Trophoblast cell (in vitro differentiated cells and primary cell): ENCODE measurements around the gene TEX10.

Source experiments
- DNase-seq, 2 donors: peaks; one replicate each; pipeline ENCODE4 v3.0.0-alpha.2; 2016
- H2AFZ ChIP-seq: 2 replicates; pipeline ENCODE4 v1.6.1; 2013; ENCODE audit warnings: low read length, moderate library complexity, mild to moderate bottlenecking; ENCODE audit not compliant: insufficient read depth, poor library complexity
- H2AK5ac ChIP-seq: 2 replicates; pipeline ENCODE4 v1.6.1; 2013; ENCODE audit warnings: mild to moderate bottlenecking, low read length
- H2BK120ac ChIP-seq: 2 replicates; pipeline ENCODE4 v1.6.1; 2013; ENCODE audit warnings: low read length, mild to moderate bottlenecking, moderate library complexity; ENCODE audit not compliant: insufficient read depth, poor library complexity
- H2BK12ac ChIP-seq: 2 replicates; pipeline ENCODE4 v1.6.1; 2013; ENCODE audit warnings: mild to moderate bottlenecking, low read length, moderate library complexity
- H2BK5ac ChIP-seq: 2 replicates; pipeline ENCODE4 v1.6.1; 2013; ENCODE audit warnings: low read length, low read depth, moderate library complexity, mild to moderate bottlenecking; ENCODE audit not compliant: poor library complexity
- H3K14ac ChIP-seq: 2 replicates; pipeline ENCODE4 v1.6.1; 2013; ENCODE audit warnings: mild to moderate bottlenecking, low read length
- H3K18ac ChIP-seq: 2 replicates; pipeline ENCODE4 v1.6.1; 2013; ENCODE audit warnings: mild to moderate bottlenecking, low read length
- H3K23ac ChIP-seq: 2 replicates; pipeline ENCODE4 v1.6.1; 2013; ENCODE audit warnings: low read length
- H3K27ac ChIP-seq: 2 replicates; pipeline ENCODE4 v1.5.1; 2013; ENCODE audit warnings: low read depth, mild to moderate bottlenecking, inconsistent platforms, low read length, moderate library complexity
- H3K27me3 ChIP-seq: 2 replicates; pipeline ENCODE4 v1.6.1; 2013; ENCODE audit warnings: inconsistent platforms, mild to moderate bottlenecking, low read length, moderate library complexity; ENCODE audit not compliant: insufficient read depth
- H3K36me3 ChIP-seq, 2 experiments: 1 replicate in 1 of 2; 2 replicates in 1 of 2; pipeline ENCODE4 v1.6.1; 2013; ENCODE audit warnings: low read length in 2 of 2, mild to moderate bottlenecking in 2 of 2, moderate library complexity in 1 of 2; ENCODE audit not compliant: insufficient read depth in 2 of 2, control insufficient read depth in 1 of 2
- H3K4ac ChIP-seq: 2 replicates; pipeline ENCODE4 v1.6.1; 2013; ENCODE audit warnings: low read depth, mild to moderate bottlenecking, low read length, moderate library complexity
- H3K4me1 ChIP-seq, 2 experiments: 1 replicate in 1 of 2; 2 replicates in 1 of 2; pipeline ENCODE4 v1.6.1; 2013; ENCODE audit warnings: low read length in 2 of 2, mild to moderate bottlenecking in 2 of 2, moderate library complexity in 1 of 2; ENCODE audit not compliant: insufficient read depth in 2 of 2, control insufficient read depth in 1 of 2
- H3K4me2 ChIP-seq: 2 replicates; pipeline ENCODE4 v1.6.1; 2013; ENCODE audit warnings: inconsistent platforms, mild to moderate bottlenecking, low read length, moderate library complexity
- H3K4me3 ChIP-seq: 2 replicates; pipeline ENCODE4 v1.5.1; 2013; ENCODE audit warnings: mild to moderate bottlenecking, low read depth, low read length, inconsistent platforms
- H3K79me1 ChIP-seq: one replicate; pipeline ENCODE4 v1.6.1; 2013; ENCODE audit warnings: low read length
- H3K79me2 ChIP-seq: 2 replicates; pipeline ENCODE4 v1.6.1; 2013; ENCODE audit warnings: low read length, mild to moderate bottlenecking; ENCODE audit not compliant: control insufficient read depth, insufficient read depth, poor library complexity
- H3K9ac ChIP-seq: 2 replicates; pipeline ENCODE4 v1.6.1; 2013; ENCODE audit warnings: mild to moderate bottlenecking, low read length
- H3K9me3 ChIP-seq: 2 replicates; pipeline ENCODE4 v1.6.1; 2013; ENCODE audit warnings: low read depth, mild to moderate bottlenecking, control low read depth, inconsistent platforms, low read length; ENCODE audit not compliant: insufficient read depth
- H4K12ac ChIP-seq: 2 replicates; pipeline ENCODE4 v1.6.1; 2013; ENCODE audit warnings: low read depth, mild to moderate bottlenecking, low read length, moderate library complexity
- H4K8ac ChIP-seq: 2 replicates; pipeline ENCODE4 v1.6.1; 2013; ENCODE audit warnings: low read depth, mild to moderate bottlenecking, low read length, moderate library complexity
- H4K91ac ChIP-seq: one replicate; pipeline ENCODE4 v1.6.1; 2013; ENCODE audit warnings: low read depth, mild to moderate bottlenecking, low read length, moderate library complexity
- WGBS: extraction: QIAGEN DNeasy Blood & Tissue Kit; methylation state at CpG from one replicate; pipeline ENCODE4 v1.1.7; 2013; ENCODE audit warnings: missing lambda C conversion rate; ENCODE audit not compliant: insufficient read length, insufficient coverage; ENCODE audit errors: extremely low coverage; 5-methylcytosine and 5-hydroxymethylcytosine counted together

TEX10 gene

GRCh38 chr9:100351508-100351907, 1.2 kb downstream of the TEX10 start:
- no peak overlapping the region for H2AK5ac ChIP-seq
- no peak overlapping the region for H3K27ac ChIP-seq
- H2BK12ac ChIP-seq: no peak overlapping the region
- peaks cover 2 to 4% of the 10 kb centered on the region in 2 experiments for H3K4me1 ChIP-seq
- no peak overlapping the region for H2BK120ac ChIP-seq
- no peaks in the 10 kb centered on the region for H3K9me3 ChIP-seq
- no peak overlapping the region for H3K18ac ChIP-seq
- no peak overlapping the region for H4K91ac ChIP-seq
- no peak overlapping the region for H3K23ac ChIP-seq
- no CpG with 5 or more reads among the region's 5 CpGs for WGBS
- H3K79me2 ChIP-seq: peaks cover 11% of the 10 kb centered on the region
- H3K4me3 ChIP-seq: peak overlapping the region; percentile 28
- H3K9ac ChIP-seq: peak overlapping the region; percentile 98
- H3K4ac ChIP-seq: peak overlapping the region; percentile 77
- H2BK5ac ChIP-seq: no peak overlapping the region
- no peak overlapping the region for H4K8ac ChIP-seq
- H2AFZ ChIP-seq: no peak overlapping the region
- H3K79me1 ChIP-seq: peaks cover 9% of the 10 kb centered on the region
- peaks cover 0 to 3% of the 10 kb centered on the region in 2 experiments for H3K36me3 ChIP-seq
- H3K4me2 ChIP-seq: peak overlapping the region; percentile 89
- no peaks in the 10 kb centered on the region for H3K27me3 ChIP-seq
- no peak for DNase-seq
- no peak overlapping the region for H4K12ac ChIP-seq
- H3K14ac ChIP-seq: no peak overlapping the region

- no peak overlapping the region for H3K4me3 ChIP-seq
- no peak overlapping the region for H4K12ac ChIP-seq
- H4K8ac ChIP-seq: no peak overlapping the region
- no peak overlapping the region for H3K9ac ChIP-seq
- H2AK5ac ChIP-seq: no peak overlapping the region
- H3K14ac ChIP-seq: no peak overlapping the region
- no peak for DNase-seq
- H3K36me3 ChIP-seq: peaks cover 0 to 5% of the 10 kb centered on the region in 2 experiments
- no peak overlapping the region for H2AFZ ChIP-seq
- no peak overlapping the region for H4K91ac ChIP-seq
- no peak overlapping the region for H2BK120ac ChIP-seq
- no peak overlapping the region for H2BK12ac ChIP-seq
- peak overlapping the region; percentile 76 for H3K4ac ChIP-seq
- peaks cover 9% of the 10 kb centered on the region for H3K79me1 ChIP-seq
- H3K23ac ChIP-seq: no peak overlapping the region
- H3K27me3 ChIP-seq: no peaks in the 10 kb centered on the region
- H3K79me2 ChIP-seq: peaks cover 11% of the 10 kb centered on the region
- H2BK5ac ChIP-seq: no peak overlapping the region
- no peak overlapping the region for H3K18ac ChIP-seq
- H3K4me2 ChIP-seq: no peak overlapping the region
- H3K9me3 ChIP-seq: no peaks in the 10 kb centered on the region
- H3K4me1 ChIP-seq: peaks cover 2 to 4% of the 10 kb centered on the region in 2 experiments
- WGBS: no CpG with 5 or more reads among the region's 1 CpG
- H3K27ac ChIP-seq: no peak overlapping the region
Observed at GRCh38 chr9:100350188-100350587, 2.6 kb downstream of the TEX10 start.

GRCh38 chr9:100346836-100347235, 5.9 kb downstream of the TEX10 start:
- H2BK12ac ChIP-seq: no peak overlapping the region
- H3K4me3 ChIP-seq: no peak overlapping the region
- H4K8ac ChIP-seq: no peak overlapping the region
- no peak for DNase-seq
- no peak overlapping the region for H4K91ac ChIP-seq
- H3K4me1 ChIP-seq: peaks cover 2 to 4% of the 10 kb centered on the region in 2 experiments
- H2BK5ac ChIP-seq: no peak overlapping the region
- no CpG with 5 or more reads among the region's 3 CpGs for WGBS
- no peak overlapping the region for H3K18ac ChIP-seq
- no peak overlapping the region for H4K12ac ChIP-seq
- H2AK5ac ChIP-seq: no peak overlapping the region
- H3K23ac ChIP-seq: no peak overlapping the region
- peaks cover 2 to 6% of the 10 kb centered on the region in 2 experiments for H3K36me3 ChIP-seq
- H2BK120ac ChIP-seq: no peak overlapping the region
- H3K14ac ChIP-seq: no peak overlapping the region
- no peak overlapping the region for H2AFZ ChIP-seq
- no peaks in the 10 kb centered on the region for H3K9me3 ChIP-seq
- H3K27ac ChIP-seq: no peak overlapping the region
- no peak overlapping the region for H3K9ac ChIP-seq
- peaks cover 5% of the 10 kb centered on the region for H3K79me2 ChIP-seq
- peak overlapping the region; percentile 75 for H3K4ac ChIP-seq
- no peaks in the 10 kb centered on the region for H3K27me3 ChIP-seq
- no peak overlapping the region for H3K4me2 ChIP-seq
- H3K79me1 ChIP-seq: no peaks in the 10 kb centered on the region

GRCh38 chr9:100341889-100342288, 10.9 kb downstream of the TEX10 start:
- no peak overlapping the region for H3K14ac ChIP-seq
- no peaks in the 10 kb centered on the region for H3K27me3 ChIP-seq
- H3K4ac ChIP-seq: peak overlapping the region; percentile 64
- DNase-seq: no peak
- H3K4me3 ChIP-seq: no peak overlapping the region
- no peaks in the 10 kb centered on the region for H3K4me1 ChIP-seq
- H3K9ac ChIP-seq: no peak overlapping the region
- whole genome bisulfite sequencing: no CpG with 5 or more reads among the region's 3 CpGs
- no peak overlapping the region for H2BK5ac ChIP-seq
- no peak overlapping the region for H3K23ac ChIP-seq
- no peak overlapping the region for H2AK5ac ChIP-seq
- no peak overlapping the region for H3K18ac ChIP-seq
- no peak overlapping the region for H3K27ac ChIP-seq
- no peak overlapping the region for H3K4me2 ChIP-seq
- H3K79me1 ChIP-seq: no peaks in the 10 kb centered on the region
- no peak overlapping the region for H2AFZ ChIP-seq
- H2BK120ac ChIP-seq: no peak overlapping the region
- peaks cover 2% of the 10 kb centered on the region for H3K79me2 ChIP-seq
- no peaks in the 10 kb centered on the region for H3K9me3 ChIP-seq
- peaks cover 5 to 13% of the 10 kb centered on the region in 2 experiments for H3K36me3 ChIP-seq
- no peak overlapping the region for H4K12ac ChIP-seq
- no peak overlapping the region for H2BK12ac ChIP-seq
- no peak overlapping the region for H4K8ac ChIP-seq
- H4K91ac ChIP-seq: no peak overlapping the region
